ENCODE data around the gene CSNK1G1.
"Not testable (repeated sequence)": the region's sequence is repeated elsewhere in the genome, so short reads cannot be mapped to it uniquely, and the experiment has no call there.

Gene CSNK1G1

GRCh38 chr15:64233299-64233698, 122.7 kb downstream of the CSNK1G1 start:
- no peak for FAIRE-seq

GRCh38 chr15:64232400-64232799, 123.6 kb downstream of the CSNK1G1 start:
- FAIRE-seq: no peak

GRCh38 chr15:64229129-64229724, 126.7 kb downstream of the CSNK1G1 start:
- no peak for FAIRE-seq

- FAIRE-seq: no peak
Observed at GRCh38 chr15:64225804-64226203, 130.2 kb downstream of the CSNK1G1 start.

- no peak for FAIRE-seq
Observed at GRCh38 chr15:64224511-64224910, 131.5 kb downstream of the CSNK1G1 start.

GRCh38 chr15:64223882-64224281, 132.1 kb downstream of the CSNK1G1 start:
- FAIRE-seq: no peak

- FAIRE-seq: no peak
Observed at GRCh38 chr15:64222573-64223366, 133.2 kb downstream of the CSNK1G1 start.

- FAIRE-seq: not testable (repeated sequence)
Observed at GRCh38 chr15:64221911-64222310, 134.1 kb downstream of the CSNK1G1 start.

- not testable (repeated sequence) for FAIRE-seq
Observed at GRCh38 chr15:64217429-64217750, 138.6 kb downstream of the CSNK1G1 start.

- no peak for FAIRE-seq
Observed at GRCh38 chr15:64216730-64217428, 139.1 kb downstream of the CSNK1G1 start.

GRCh38 chr15:64216196-64216595, 139.8 kb downstream of the CSNK1G1 start:
- FAIRE-seq: no peak

GRCh38 chr15:64213646-64214045, 142.3 kb downstream of the CSNK1G1 start:
- no peak for FAIRE-seq

GRCh38 chr15:64211696-64212095, 144.3 kb downstream of the CSNK1G1 start:
- no peak for FAIRE-seq

GRCh38 chr15:64210371-64210770, 145.6 kb downstream of the CSNK1G1 start:
- peak; percentile 71 for FAIRE-seq

GRCh38 chr15:64209680-64210334, 146.2 kb downstream of the CSNK1G1 start:
- peak; percentile 99 for FAIRE-seq

- FAIRE-seq: no peak
Observed at GRCh38 chr15:64205202-64205601, 150.8 kb downstream of the CSNK1G1 start.

GRCh38 chr15:64197425-64197824, 158.5 kb downstream of the CSNK1G1 start:
- no peak for FAIRE-seq

- no peak for FAIRE-seq
Observed at GRCh38 chr15:64193971-64194370, 162.0 kb downstream of the CSNK1G1 start.

GRCh38 chr15:64191971-64192830, 163.8 kb downstream of the CSNK1G1 start:
- no peak for FAIRE-seq

GRCh38 chr15:64187396-64188191, 168.4 kb downstream of the CSNK1G1 start:
- no peak for FAIRE-seq

GRCh38 chr15:64185146-64185911, 170.6 kb downstream of the CSNK1G1 start:
- FAIRE-seq: no peak
